Endothelial cell of umbilical vein (primary cell): Measurements from ENCODE around the gene SYT6. TPM values are rescaled to one million over a fixed set of nuclear protein-coding genes. Genes with fewer than 3 reads are reported as not detected.

Experiments used
- BruUV-seq: library from RNA; stranded (reverse); fragments of 400-500 nt; replicated peaks from 2 replicates; lab custom pipeline; 2021; lab: Mats Ljungman, UMichigan
- CTCF ChIA-PET: fragments of 300-600, 350-600 bp; sonication (Branson Sonifier 250); formaldehyde crosslinking; loops from one replicate; lab custom pipeline; 2021; ENCODE audit warnings: antibody characterized with exemption, inconsistent platforms; lab: Charles Lee
- POLR2A ChIA-PET: fragments of 300-600, 350-600 bp; sonication (Branson Sonifier 250); formaldehyde crosslinking; loops from one replicate; lab custom pipeline; 2021; ENCODE audit warnings: antibody characterized with exemption, inconsistent platforms; lab: Charles Lee
- DNase-seq: peaks from one replicate; pipeline ENCODE4 v3.0.0-alpha.2; 2011; ENCODE audit warnings: low read depth, low spot score
- FAIRE-seq: peaks from 2 replicates; lab custom pipeline; 2011; peaks lifted over from hg19 to GRCh38; lab: Jason Lieb, UNC
- H2AFZ ChIP-seq: 2 replicates; pipeline ENCODE4 v1.6.0; 2012; ENCODE audit warnings: low read depth, low read length, control low read depth, inconsistent platforms
- H3K27ac ChIP-seq: 2 replicates; pipeline ENCODE4 v1.5.1; 2011; ENCODE audit warnings: low read depth, mild to moderate bottlenecking, control low read depth, low read length, moderate library complexity; ENCODE audit not compliant: insufficient read depth
- H3K27me3 ChIP-seq, 2 experiments: 2 replicates each; pipeline versions ENCODE4 v1.6.0 to v1.6.1; 2011; ENCODE audit warnings: low read length in 2 of 2, mixed read lengths in 1 of 2; ENCODE audit not compliant: control insufficient read depth in 2 of 2, insufficient read depth in 2 of 2
- H3K36me3 ChIP-seq, 2 experiments: 2 replicates in 1 of 2; 3 replicates in 1 of 2; pipeline ENCODE4 v1.5.1; 2011; ENCODE audit warnings: low read length in 2 of 2, mild to moderate bottlenecking in 1 of 2, moderate library complexity in 1 of 2; ENCODE audit not compliant: control insufficient read depth in 2 of 2, insufficient read depth in 2 of 2; ENCODE audit errors: extremely low read depth in 1 of 2
- H3K4me1 ChIP-seq: 3 replicates; pipeline ENCODE4 v1.5.1; 2011; ENCODE audit warnings: mild to moderate bottlenecking, low read length; ENCODE audit not compliant: control insufficient read depth, insufficient read depth; ENCODE audit errors: extremely low read depth
- H3K4me2 ChIP-seq: 2 replicates; pipeline ENCODE4 v1.6.1; 2011; ENCODE audit warnings: low read length, control low read depth, mixed read lengths; ENCODE audit not compliant: insufficient read depth
- H3K4me3 ChIP-seq, 3 experiments: fragments of 200-600 bp in 1 of 3; sonication (generic), shearing (Covaris generic) in 1 of 3; replicated peaks in 1 of 3; 2 replicates each; pipeline ENCODE4 v1.5.1; 2011 to 2016; ENCODE audit warnings: control low read depth in 3 of 3, low read length in 3 of 3, mild to moderate bottlenecking in 2 of 3, inconsistent platforms in 1 of 3, low read depth in 1 of 3, moderate library complexity in 1 of 3; ENCODE audit not compliant: insufficient read depth in 1 of 3
- H3K79me2 ChIP-seq: 2 replicates; pipeline ENCODE4 v1.6.0; 2012; ENCODE audit warnings: low read length, inconsistent platforms; ENCODE audit not compliant: control insufficient read depth, insufficient read depth
- H3K9ac ChIP-seq: replicated peaks from 2 replicates; pipeline ENCODE3; 2011; ENCODE audit warnings: low read length, control low read depth; ENCODE audit not compliant: insufficient read depth; ENCODE audit errors: extremely low read depth
- H3K9me1 ChIP-seq: replicated peaks from 3 replicates; pipeline ENCODE4 v1.6.0; 2011; ENCODE audit warnings: mild to moderate bottlenecking, low read length; ENCODE audit not compliant: control insufficient read depth, insufficient read depth; ENCODE audit errors: extremely low read depth
- H3K9me3 ChIP-seq: replicated peaks from 2 replicates; pipeline ENCODE4 v1.5.1; 2012; ENCODE audit warnings: low read length, inconsistent platforms; ENCODE audit not compliant: control insufficient read depth, insufficient read depth
- H4K20me1 ChIP-seq: replicated peaks from 2 replicates; pipeline ENCODE3; 2011; ENCODE audit warnings: mild to moderate bottlenecking, low read length; ENCODE audit not compliant: control insufficient read depth, insufficient read depth; ENCODE audit errors: extremely low read depth
- EZH2 ChIP-seq: IDR thresholded peaks from 2 replicates; pipeline ENCODE4 v1.6.1; 2012; ENCODE audit warnings: borderline replicate concordance, low read depth, mild to moderate bottlenecking, moderate library complexity, low read length, inconsistent platforms; ENCODE audit not compliant: severe bottlenecking
- FOS ChIP-seq: IDR thresholded peaks from 2 replicates; pipeline ENCODE4 v1.6.1; 2011; ENCODE audit warnings: mild to moderate bottlenecking, low read length, moderate library complexity, borderline replicate concordance; ENCODE audit not compliant: insufficient read depth
- GATA2 ChIP-seq: IDR thresholded peaks from 2 replicates; pipeline ENCODE4 v1.7.0; 2011; ENCODE audit warnings: low read depth, mild to moderate bottlenecking, moderate library complexity, mixed read lengths, low read length; ENCODE audit not compliant: insufficient read length, insufficient read depth
- JUN ChIP-seq: IDR thresholded peaks from 2 replicates; pipeline ENCODE4 v1.6.1; 2011; ENCODE audit warnings: borderline replicate concordance, low read depth; ENCODE audit not compliant: insufficient read length, insufficient read depth
- MYC ChIP-seq: IDR thresholded peaks from one replicate; pipeline ENCODE4 v1.6.1; 2011; ENCODE audit warnings: mild to moderate bottlenecking, low read depth, low read length
- POLR2A ChIP-seq: IDR thresholded peaks from 2 replicates; pipeline ENCODE4 v1.6.1; 2012; ENCODE audit warnings: low read depth, mild to moderate bottlenecking, control low read depth, low read length
- POLR2AphosphoS5 ChIP-seq: IDR thresholded peaks from 2 replicates; pipeline ENCODE4 v1.6.1; 2012; ENCODE audit warnings: low read depth, mild to moderate bottlenecking, control low read depth, low read length, moderate library complexity; ENCODE audit not compliant: insufficient read depth
- dilution Hi-C: fragments of 300-500 bp; cut with MboI; formaldehyde crosslinking; loops from one replicate; pipeline ENCODE4 v1.15.0; 2019; ENCODE audit warnings: low sequenced_read_pairs; ENCODE audit not compliant: extremely low pct_ligation_motif_present
- intact Hi-C: fragments of 100-400 bp; cut with micrococcal nuclease; formaldehyde crosslinking; loops from one replicate; pipeline ENCODE4 v1.10.0; 2022
- polyA plus RNA-seq, 4 experiments: library from polyadenylated mRNA; depleted of rRNA in 3 of 4; stranded (reverse) in 3 of 4; unstranded in 1 of 4; fragments of >200 nt; gene quantifications; 2 replicates each; pipeline versions ENCODE4 v1.2.1 to v1.2.3, GENCODE V29; 2011 to 2012; ENCODE audit warnings: missing spikeins in 1 of 4
- total RNA-seq: library from RNA; stranded (reverse); gene quantifications from 2 replicates; pipeline ENCODE4 v1.2.3, GENCODE V29; 2021
- TF ChIP-seq, protein P1 (sequence below): IDR thresholded peaks from 2 replicates; pipeline ENCODE4 v1.6.1; 2011; ENCODE audit not compliant: insufficient read depth, insufficient read length
- TF ChIP-seq, protein P2 (sequence below), 2 donors: IDR thresholded peaks; 1 replicate in 1 of 2; 2 replicates in 1 of 2; pipeline ENCODE4 v1.5.1; 2011; ENCODE audit warnings: low read length in 2 of 2, mild to moderate bottlenecking in 2 of 2, moderate library complexity in 2 of 2, control low read depth in 1 of 2, inconsistent platforms in 1 of 2, low read depth in 1 of 2; ENCODE audit not compliant: insufficient read depth in 1 of 2; ENCODE audit errors: extremely low read depth in 1 of 2

Gene SYT6
- total and polyA plus RNA-seq, 2 donors (not counting 3 experiments of a cell fraction or from before 2014, with no cell fraction given) = 0.04 TPM; not detected in 1

DNA sequence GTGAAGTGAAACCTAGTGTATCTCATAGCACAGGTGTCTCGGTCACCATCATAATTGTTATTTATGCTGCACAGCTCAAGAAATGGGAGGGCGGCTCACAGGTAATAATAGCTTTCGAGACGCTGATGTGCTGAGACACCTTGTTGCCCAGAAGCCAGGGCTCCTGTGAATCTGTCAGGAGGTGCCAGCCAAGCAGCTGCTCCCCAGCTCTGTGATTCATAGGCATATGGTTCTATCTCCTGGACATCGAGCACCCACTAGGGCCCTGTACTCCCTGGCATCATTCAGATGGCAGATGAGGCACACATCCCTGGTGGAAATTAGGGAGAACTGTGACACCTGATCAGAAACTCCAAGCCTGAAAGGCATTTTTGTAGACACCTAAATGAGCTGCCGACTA lies 53.5 kb downstream of the SYT6 start:
- CTCF ChIA-PET = interaction anchor here (0.6 kb wide), 1 partner anchor 66 kb away, joined by 3 read pairs; no protein-coding TSS in a partner anchor
- Histone ChIP-seq H4K20me1 (no peaks in the 10 kb centered on the region), H3K9me3 (no peaks in the 10 kb centered on the region), H3K36me3 (no peaks in the 10 kb centered on the region), H2AFZ (no peak overlapping the region), H3K4me1 (no peaks in the 10 kb centered on the region), H3K9ac (no peak overlapping the region), H3K4me2 (no peak overlapping the region), H3K27ac (no peak overlapping the region), H3K27me3 (no peaks in the 10 kb centered on the region), H3K4me3 (no peak overlapping the region), H3K79me2 (no peaks in the 10 kb centered on the region), H3K9me1 (no peaks in the 10 kb centered on the region)
- intact Hi-C loops = no loop called here
- POLR2A ChIA-PET = no interaction called here
- FAIRE-seq (no peak), DNase-seq (no peak)
- dilution Hi-C loops = no loop called here
- BruUV-seq = no TSS peak
- TF ChIP-seq, protein P1, sequence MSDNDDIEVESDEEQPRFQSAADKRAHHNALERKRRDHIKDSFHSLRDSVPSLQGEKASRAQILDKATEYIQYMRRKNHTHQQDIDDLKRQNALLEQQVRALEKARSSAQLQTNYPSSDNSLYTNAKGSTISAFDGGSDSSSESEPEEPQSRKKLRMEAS = no peak
- no peak for TF ChIP-seq JUN

DNA sequence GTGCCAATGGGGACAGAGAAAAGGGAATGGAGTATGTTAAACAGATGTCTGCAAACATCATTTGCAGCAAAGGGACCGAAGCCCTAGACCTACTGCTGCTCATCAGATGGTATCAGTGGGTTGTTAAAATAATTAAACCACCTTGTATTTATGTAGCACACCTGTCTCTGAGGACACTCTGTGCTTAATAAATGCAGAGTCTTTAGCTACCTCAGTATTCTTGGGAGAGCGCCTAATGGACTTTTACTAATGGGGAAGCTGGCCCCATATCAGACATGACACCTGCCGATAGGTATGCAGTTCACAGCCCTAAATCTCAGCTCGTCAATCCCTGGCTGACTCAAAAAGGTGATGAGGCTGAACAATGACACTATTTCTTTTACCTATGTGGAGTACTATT lies 54.4 kb downstream of the SYT6 start:
- H3K9me3 ChIP-seq = no peaks in the 10 kb centered on the region
- no peaks in the 10 kb centered on the region for H3K4me1 ChIP-seq
- DNase-seq (no peak), FAIRE-seq (no peak)
- H3K4me3 ChIP-seq = no peak overlapping the region
- POLR2A ChIA-PET = no interaction called here
- no peaks in the 10 kb centered on the region for H3K9me1 ChIP-seq
- no TSS peak for BruUV-seq
- no peak overlapping the region for H3K4me2 ChIP-seq
- CTCF ChIA-PET = no interaction called here
- no peaks in the 10 kb centered on the region for H3K36me3 ChIP-seq
- H4K20me1 ChIP-seq = no peaks in the 10 kb centered on the region
- no peaks in the 10 kb centered on the region for H3K27me3 ChIP-seq
- dilution Hi-C loops (no loop called here), intact Hi-C loops (no loop called here)
- TF ChIP-seq, protein P2, sequence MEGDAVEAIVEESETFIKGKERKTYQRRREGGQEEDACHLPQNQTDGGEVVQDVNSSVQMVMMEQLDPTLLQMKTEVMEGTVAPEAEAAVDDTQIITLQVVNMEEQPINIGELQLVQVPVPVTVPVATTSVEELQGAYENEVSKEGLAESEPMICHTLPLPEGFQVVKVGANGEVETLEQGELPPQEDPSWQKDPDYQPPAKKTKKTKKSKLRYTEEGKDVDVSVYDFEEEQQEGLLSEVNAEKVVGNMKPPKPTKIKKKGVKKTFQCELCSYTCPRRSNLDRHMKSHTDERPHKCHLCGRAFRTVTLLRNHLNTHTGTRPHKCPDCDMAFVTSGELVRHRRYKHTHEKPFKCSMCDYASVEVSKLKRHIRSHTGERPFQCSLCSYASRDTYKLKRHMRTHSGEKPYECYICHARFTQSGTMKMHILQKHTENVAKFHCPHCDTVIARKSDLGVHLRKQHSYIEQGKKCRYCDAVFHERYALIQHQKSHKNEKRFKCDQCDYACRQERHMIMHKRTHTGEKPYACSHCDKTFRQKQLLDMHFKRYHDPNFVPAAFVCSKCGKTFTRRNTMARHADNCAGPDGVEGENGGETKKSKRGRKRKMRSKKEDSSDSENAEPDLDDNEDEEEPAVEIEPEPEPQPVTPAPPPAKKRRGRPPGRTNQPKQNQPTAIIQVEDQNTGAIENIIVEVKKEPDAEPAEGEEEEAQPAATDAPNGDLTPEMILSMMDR (IDR thresholded peaks at IDR 0.05; ENCODE audit: extremely low read depth in 1 of 2, insufficient read depth in 1 of 2, low read depth in 1 of 2, low read length in 2 of 2) = no peak
- TF ChIP-seq, protein P1 = no peak
- TF ChIP-seq MYC = no peak
- no peak for TF ChIP-seq FOS
- no peak for TF ChIP-seq GATA2
- no peak for TF ChIP-seq POLR2AphosphoS5
- no peak for TF ChIP-seq JUN
- no peak for TF ChIP-seq POLR2A
- no peak for TF ChIP-seq EZH2
- H3K27ac ChIP-seq = no peak overlapping the region
- H2AFZ ChIP-seq = no peak overlapping the region
- no peak overlapping the region for H3K9ac ChIP-seq
- H3K79me2 ChIP-seq = no peaks in the 10 kb centered on the region
